Myocyte (in vitro differentiated cells): Measurements from ENCODE around the gene SIPA1. TPM values are rescaled to one million over a fixed set of nuclear protein-coding genes. Genes with fewer than 3 reads are reported as not detected.
"Not testable (repeated sequence)": the region's sequence is repeated elsewhere in the genome, so short reads cannot be mapped to it uniquely, and the experiment has no call there.

Experiments
- DNase-seq: peaks from one replicate; pipeline ENCODE4 v3.0.0-alpha.2; 2012; ENCODE audit warnings: low read depth
- total RNA-seq: library from RNA; depleted of rRNA; stranded (reverse); fragments of >200 nt; gene quantifications from 2 replicates; pipeline ENCODE4 v1.2.3, GENCODE V29; 2014

SIPA1 gene
- total RNA-seq, 1 donor from 2014 or later: 19.7 TPM

GRCh38 chr11:65623852-65624616 lies 13.9 kb upstream of the SIPA1 start:
- no peak for DNase-seq

GRCh38 chr11:65624931-65625627 lies 12.8 kb upstream of the SIPA1 start:
- DNase-seq: no peak

GRCh38 chr11:65625628-65626342 lies 12.1 kb upstream of the SIPA1 start:
- peak; percentile 59 for DNase-seq

- no peak for DNase-seq
These were observed 10.7 kb upstream of the SIPA1 start for GRCh38 chr11:65627202-65627601.

- DNase-seq: no peak
These were observed 8.3 kb upstream of the SIPA1 start for GRCh38 chr11:65629579-65629978.

GRCh38 chr11:65630215-65630614 lies 7.7 kb upstream of the SIPA1 start:
- no peak for DNase-seq

- no peak for DNase-seq
These were observed 4.4 kb upstream of the SIPA1 start for GRCh38 chr11:65633390-65634108.

- DNase-seq: no peak
These were observed 3.8 kb upstream of the SIPA1 start for GRCh38 chr11:65634109-65634436.

- no peak for DNase-seq
These were observed 3.5 kb upstream of the SIPA1 start for GRCh38 chr11:65634440-65634839.

GRCh38 chr11:65634905-65635731 lies 2.8 kb upstream of the SIPA1 start:
- DNase-seq: no peak

GRCh38 chr11:65636108-65637031 lies 1.5 kb upstream of the SIPA1 start:
- no peak for DNase-seq

GRCh38 chr11:65637032-65637557 lies 806 bp upstream of the SIPA1 start:
- no peak for DNase-seq

GRCh38 chr11:65639228-65639597 lies 1.3 kb downstream of the SIPA1 start:
- not testable (repeated sequence) for DNase-seq

- DNase-seq: peak; percentile 45
These were observed 2.0 kb downstream of the SIPA1 start for GRCh38 chr11:65639623-65640482.

- DNase-seq: no peak
These were observed 2.8 kb downstream of the SIPA1 start for GRCh38 chr11:65640483-65641296.

- DNase-seq: no peak
These were observed 3.6 kb downstream of the SIPA1 start for GRCh38 chr11:65641297-65642013.
